ENCODE results near the gene ITIH3.
A peak's percentile ranks its signal among the peaks of the same experiment; 100 is the strongest.
"Not testable (repeated sequence)": the region's sequence is repeated elsewhere in the genome, so short reads cannot be mapped to it uniquely, and the experiment has no call there.

ITIH3 gene, protein sequence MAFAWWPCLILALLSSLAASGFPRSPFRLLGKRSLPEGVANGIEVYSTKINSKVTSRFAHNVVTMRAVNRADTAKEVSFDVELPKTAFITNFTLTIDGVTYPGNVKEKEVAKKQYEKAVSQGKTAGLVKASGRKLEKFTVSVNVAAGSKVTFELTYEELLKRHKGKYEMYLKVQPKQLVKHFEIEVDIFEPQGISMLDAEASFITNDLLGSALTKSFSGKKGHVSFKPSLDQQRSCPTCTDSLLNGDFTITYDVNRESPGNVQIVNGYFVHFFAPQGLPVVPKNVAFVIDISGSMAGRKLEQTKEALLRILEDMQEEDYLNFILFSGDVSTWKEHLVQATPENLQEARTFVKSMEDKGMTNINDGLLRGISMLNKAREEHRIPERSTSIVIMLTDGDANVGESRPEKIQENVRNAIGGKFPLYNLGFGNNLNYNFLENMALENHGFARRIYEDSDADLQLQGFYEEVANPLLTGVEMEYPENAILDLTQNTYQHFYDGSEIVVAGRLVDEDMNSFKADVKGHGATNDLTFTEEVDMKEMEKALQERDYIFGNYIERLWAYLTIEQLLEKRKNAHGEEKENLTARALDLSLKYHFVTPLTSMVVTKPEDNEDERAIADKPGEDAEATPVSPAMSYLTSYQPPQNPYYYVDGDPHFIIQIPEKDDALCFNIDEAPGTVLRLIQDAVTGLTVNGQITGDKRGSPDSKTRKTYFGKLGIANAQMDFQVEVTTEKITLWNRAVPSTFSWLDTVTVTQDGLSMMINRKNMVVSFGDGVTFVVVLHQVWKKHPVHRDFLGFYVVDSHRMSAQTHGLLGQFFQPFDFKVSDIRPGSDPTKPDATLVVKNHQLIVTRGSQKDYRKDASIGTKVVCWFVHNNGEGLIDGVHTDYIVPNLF

DNA sequence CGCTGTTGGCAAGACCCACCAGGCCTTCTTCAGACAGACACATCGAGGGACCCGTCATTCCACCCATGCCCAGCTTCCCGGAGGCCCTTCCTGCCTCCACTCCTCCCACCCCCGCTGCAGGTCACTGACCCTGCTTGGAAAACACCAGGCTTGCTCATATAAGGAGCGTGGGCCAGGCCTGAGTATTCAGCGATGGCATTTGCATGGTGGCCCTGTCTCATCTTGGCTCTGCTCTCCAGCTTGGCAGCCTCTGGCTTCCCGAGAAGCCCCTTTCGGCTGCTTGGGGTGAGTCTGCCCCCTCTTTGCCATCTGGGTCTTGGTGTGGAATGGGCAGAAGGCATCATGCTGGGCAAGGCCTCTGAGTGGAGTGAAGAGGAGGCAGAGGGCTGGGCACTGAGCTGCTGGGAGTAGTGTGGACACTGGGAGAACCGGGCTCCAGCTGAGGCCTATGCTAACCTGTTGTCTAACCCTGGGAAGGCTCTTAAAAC lies at the start of gene ITIH3:
ITIH3 (plus strand) TSS at position 185 of the 488 bp plus-strand sequence; CDS start at position 193, 8 bp downstream.
- no peak for DNase-seq (ENCODE audit: low read depth in 2 of 2)

DNA sequence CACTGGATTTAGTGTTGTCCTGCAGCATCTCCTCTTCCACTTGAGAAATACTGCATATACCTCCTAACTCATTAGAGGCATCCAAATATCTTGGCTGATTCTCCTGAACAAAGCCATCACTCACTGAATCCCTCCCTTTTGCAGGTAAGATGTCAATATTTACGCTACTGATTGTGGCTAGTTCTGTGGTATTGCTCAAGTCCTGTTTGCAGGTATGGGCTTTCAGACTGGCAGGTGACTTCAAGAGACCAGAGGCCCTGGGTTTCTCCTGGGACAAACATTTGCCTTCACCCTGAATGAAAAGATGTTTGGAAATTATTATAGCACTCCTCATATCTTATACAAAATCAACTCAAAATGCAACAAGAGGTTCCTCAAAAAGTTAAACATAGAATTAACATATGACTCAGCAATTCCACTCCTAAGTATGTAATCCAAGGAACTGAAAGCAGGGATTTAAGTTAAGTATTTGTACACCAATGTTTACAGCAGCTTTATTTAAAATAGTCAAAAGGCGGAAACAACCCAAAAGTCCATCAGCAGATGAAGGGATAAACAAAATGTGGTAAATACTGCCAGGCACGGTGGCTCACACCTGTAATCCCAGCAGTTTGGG lies 42.4 kb upstream of the ITIH3 start:
- no peak for DNase-seq (ENCODE audit: low read depth in 2 of 2)

DNA sequence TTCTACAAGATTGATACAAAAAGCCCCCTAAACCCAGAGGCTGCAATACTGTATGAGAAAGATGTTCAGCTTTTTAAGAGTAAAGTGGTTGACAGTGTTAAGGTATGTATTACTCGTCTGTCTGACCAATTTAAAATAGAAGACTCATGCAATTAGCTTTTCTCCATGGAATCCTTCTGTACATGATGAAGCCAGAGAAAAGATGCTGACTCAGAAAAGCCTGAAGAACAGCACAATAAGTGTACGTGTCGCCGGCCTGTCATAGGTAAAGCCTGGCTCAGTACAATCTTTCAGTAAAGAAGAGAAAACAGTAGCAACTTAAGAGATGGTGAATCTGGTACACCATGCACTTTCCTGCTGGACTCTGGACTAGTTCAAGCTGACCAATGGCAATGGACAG lies 40.2 kb upstream of the ITIH3 start:
- no peak for DNase-seq (ENCODE audit: low read depth in 2 of 2)

DNA sequence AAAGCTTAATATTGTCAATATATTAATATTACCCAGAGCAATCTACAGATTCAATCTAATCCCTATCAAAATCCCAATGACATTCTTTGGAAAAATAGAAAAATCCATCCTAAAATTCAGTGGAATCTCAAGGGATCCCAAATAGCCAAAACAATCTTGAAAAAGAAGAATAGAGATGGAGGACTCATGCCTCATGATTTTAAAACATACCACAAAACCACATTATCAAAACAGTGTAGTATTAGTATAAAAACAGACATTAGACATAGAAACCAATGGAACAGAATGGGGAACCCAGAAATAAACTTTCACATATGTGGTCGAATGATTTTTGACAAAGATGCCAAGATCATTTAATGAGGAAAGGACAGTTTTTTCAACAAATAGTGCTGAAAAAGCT lies 38.5 kb upstream of the ITIH3 start:
- no peak for DNase-seq (ENCODE audit: low read depth in 2 of 2)

DNA sequence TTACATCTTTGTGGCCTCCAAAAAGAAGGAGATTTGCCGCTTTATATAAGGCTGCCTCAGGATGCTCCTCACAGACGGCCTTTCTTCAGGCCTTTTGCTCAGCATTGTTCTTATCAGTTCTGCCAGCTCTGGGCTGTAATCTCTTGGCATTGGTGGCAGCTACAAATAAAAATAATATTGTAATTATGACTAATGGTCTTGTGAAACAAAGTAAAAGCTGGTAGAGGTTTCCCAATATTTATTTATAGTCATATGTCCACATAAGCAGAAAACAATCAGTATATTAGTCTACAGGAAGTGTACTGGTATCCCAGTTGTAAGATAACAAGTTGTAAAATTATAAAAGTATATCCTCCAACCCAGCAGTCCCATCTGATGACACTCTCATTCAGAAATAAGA lies 31.1 kb upstream of the ITIH3 start:
- DNase-seq (ENCODE audit: low read depth in 2 of 2), result no peak

DNA sequence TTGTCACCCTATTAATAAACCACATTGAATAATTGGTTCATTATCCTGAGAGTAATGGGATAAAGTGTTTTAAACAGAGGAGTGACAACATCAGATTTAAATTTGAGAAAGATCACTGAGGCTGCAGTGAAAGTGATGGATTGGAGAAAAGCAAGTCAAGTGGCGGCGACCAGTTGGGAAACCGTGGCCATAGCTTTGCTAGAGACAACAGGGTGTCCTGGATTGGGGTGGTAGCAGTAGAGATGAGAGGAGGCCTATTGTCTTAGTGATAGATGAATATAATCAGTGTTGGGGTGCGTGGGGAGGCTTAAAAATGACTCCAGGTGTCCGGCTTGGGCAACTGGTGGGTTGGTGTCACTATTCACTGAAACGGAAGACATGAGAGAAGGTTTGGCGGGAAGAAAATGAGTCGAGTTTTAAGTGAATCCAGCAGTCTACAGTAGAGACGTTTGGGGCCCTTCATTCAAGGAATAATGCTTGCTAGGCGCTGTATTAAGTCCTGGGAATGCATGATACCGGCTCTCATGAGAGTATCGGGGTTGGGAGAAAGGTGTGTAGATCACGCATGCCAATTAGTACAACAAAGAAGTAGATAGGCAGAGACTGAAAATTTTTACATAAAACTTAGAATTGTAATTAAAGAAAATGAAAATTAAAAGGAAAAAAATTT lies 24.7 kb upstream of the ITIH3 start:
- no peak for DNase-seq (ENCODE audit: low read depth in 2 of 2)

DNA sequence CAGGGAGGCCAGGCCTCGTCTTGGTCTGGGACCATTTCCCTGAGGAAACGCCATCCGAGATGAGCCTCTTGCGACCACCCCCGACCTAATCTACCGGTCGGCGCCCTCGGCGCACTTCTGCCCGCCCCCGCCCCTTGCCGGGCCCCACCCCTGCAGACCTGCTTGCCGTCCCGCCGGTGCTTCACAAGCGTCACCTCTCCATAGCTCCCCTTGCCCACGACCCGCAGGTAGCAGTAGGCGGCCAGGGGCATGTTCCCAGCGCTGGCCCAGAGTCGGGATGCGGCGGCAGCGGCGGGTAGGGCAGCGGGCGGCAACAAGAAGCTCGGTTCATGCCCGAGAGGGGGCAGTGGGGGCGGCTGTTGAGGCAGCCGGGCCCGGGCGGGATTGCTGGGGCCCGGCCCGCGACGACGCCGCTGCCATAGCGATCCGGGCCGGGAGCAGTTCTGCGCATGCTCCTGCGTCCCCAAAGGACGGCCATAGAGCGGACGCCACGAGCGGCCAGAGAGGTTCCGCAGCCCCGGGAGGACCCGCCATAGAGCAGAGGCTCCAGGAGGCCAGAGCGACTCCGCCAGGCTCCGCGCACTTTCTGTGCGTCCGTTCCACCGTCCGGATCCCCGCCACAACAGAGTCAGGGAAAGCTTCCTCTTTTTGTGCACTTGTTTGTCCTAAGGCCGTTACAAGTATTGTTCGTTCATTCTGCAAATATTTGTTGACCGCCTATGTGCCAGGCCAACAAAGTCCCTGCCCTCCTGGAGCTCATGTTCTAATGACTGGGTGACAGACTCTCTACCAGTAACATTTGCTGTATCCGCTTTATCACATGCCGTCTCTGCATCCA lies 23.9 kb upstream of the ITIH3 start, which contains the start of gene NEK4:
NEK4 (minus strand) TSS at position 445 of the 838 bp plus-strand sequence; CDS start at position 251, 194 bp downstream.
- peak; percentile 82 to 85 for DNase-seq (ENCODE audit: low read depth in 2 of 2)

DNA sequence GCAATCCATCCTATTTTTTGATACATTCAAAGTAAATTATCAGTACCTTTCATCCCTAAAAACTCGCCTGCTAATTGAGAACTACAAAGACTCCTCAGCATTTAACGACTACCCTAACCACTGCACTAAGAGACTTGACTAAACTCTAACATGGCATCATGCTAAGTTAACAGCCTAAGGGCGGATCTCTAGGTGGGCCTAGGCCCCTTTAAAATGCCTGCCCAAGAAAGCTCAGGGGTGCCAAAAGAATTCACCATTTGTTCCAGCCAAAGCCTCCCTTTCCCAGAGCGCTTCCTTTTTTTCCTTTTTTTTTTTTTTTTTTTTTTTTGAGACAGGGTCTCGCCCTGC lies 23.3 kb upstream of the ITIH3 start:
- no peak for DNase-seq (ENCODE audit: low read depth in 2 of 2)

DNA sequence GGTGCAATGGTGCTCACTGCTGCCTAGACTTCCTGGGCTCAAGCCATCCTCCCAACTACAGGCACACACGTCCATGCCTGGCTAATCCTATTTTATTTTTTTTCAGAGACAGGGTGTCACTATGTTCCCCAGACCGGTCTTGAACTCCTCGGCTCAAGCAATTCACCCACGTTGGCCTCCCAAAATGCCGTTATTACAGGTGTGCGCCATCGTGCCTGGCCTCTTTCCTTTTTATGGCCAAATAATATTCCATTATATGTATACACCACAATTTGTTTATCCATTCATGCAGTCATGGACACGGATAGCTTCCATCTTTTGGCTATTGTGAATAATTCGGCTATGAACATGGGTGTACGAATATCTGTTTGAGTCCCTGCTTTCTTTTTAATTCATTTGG lies 22.9 kb upstream of the ITIH3 start:
- no peak for DNase-seq (ENCODE audit: low read depth in 2 of 2)

DNA sequence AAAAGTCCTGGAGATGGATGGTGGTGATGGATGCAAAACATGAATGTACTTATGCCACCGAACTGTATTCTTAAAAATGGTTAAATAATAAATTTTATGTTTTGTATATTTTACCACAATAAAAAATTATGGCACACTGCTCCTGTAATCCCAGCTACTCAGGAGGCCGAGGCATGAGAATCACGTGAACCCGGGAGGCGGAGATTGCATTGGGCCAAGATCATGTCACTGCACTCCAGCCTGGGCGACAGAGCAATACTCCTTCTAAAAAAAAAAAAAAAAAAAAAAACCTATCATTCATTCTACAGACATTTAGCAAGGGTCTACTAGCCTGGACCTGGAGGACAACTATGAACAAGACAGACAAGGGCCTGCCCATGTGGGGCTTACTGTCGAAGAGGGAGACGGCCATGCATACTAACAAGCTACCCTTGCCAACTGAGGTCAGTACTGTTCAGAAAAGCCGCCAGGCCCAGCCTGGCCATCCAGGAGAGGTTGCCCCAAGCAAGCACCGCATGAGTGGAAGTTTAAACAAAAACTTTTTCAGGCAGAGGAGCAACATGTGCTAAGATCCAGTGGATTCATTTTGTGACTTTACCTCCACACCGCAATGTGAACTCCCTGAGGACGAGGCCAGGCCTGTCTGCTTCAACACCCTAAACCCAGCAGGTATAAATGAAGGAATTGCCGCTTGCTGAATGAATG lies 21.1 kb upstream of the ITIH3 start:
- no peak for DNase-seq (ENCODE audit: low read depth in 2 of 2)

DNA sequence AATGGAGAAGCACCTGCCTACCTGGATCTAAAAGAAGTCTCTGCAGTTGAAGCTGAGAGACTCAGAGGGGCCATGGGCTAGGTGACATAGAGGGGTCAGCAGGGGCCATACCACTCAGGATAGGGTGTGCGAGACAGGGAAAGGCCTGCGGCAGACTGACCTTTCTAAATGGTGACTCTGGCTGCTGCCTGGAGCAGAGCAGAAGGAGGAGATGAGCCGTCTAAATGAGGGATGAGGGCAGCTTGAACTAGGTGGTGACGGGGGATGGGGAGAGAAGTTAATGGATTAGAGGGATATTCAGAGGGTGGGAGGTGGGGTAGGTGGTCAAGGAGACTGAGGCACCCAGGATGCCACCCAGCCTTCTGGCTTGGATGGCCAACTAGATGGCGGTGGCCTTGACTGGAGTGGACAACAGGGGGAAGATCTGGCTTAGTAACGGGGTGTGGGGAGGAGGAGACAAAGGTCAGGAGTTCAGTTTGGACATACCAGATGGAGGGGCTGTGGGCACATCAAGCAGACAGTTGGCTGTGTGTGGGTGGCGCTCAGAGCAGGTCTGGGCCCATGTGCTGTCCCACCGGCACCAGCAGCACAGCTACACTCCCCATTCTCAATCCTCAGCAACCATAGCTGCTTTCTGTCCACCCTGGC lies 20.4 kb upstream of the ITIH3 start:
- no peak for DNase-seq (ENCODE audit: low read depth in 2 of 2)

DNA sequence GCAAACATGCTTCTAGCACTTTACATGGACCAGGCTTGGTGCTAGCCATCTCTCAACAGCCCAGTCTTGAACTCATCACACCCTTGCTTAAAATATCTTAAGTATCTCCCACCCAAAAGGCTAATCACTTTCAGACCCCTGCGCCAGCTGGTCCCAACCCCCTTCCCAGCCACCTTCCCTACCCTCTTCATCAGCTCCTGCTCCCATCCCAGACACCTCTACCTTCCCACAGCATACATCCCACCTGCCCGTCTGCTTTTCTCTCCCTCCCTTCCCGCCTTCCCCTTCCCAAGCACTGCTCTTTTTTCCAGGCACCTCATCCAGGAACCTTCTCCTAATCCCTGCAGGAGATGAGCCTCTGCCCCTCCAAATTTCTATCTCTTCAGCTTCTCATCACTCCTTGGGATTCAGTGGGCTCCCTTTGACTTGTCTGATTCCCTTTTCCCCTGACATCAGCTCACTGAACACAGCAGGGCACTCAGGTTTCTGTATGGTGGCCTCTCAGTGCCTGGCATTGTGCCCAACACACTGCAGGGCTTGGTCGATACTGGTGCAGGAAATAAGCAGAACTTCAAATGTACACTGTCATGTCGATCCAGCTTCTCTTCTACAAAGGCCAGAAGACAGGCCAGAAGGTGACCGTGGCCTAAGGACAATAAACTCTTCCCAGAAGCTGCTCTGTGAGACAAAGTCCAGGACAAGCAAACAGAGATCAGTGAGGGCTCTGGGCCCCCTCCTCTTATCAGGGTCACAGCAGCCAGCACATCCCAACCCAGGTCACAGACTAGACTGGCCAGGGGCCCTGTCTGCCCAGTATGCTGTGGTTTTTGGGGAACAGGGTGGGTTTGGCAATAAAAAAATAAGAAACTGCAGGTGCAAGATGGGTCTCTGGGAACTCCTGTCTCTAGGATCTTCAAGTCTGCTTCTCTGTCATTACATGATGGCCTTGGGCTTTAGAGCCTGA lies 19.4 kb upstream of the ITIH3 start:
- no peak for DNase-seq (ENCODE audit: low read depth in 2 of 2)

DNA sequence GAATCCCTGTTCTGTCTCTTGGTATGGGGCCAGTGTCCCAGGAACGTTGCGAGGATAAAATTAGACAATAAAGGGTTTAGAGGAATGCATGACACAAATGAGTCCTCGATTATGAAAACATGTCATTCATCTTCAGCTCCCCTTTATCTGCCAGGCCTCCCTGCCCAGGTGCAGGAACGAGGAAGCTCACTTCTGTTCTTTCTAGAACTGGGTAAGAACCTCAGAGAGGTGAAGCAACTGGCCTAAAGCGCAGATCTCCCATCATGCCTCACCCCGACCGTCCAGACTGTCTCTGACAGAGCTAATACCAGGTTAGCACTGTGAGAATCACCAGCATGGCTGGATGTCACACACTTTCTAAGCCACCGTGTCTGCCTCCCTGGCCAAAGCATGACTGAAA lies 18.7 kb upstream of the ITIH3 start:
- no peak for DNase-seq (ENCODE audit: low read depth in 2 of 2)

DNA sequence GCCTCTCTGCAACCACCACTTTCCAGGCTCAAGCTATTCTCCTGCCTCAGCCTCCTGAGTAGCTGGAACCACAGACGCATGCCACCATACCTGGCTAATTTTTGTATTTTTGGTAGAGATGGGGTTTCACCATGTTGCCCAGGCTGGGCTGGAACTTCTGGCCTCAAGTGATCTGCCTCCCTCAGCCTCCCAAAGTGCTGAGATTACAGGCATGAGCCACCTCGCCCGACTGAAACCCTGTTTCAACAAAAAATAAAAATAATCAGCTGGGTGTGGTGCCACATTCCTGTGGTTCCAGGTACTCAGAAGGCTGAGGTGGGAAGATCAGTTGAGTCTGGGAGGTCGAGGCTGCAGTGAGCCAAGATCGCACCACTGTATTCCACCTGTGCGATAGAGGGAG lies 18.1 kb upstream of the ITIH3 start:
- not testable (repeated sequence) for DNase-seq (ENCODE audit: low read depth in 2 of 2)

DNA sequence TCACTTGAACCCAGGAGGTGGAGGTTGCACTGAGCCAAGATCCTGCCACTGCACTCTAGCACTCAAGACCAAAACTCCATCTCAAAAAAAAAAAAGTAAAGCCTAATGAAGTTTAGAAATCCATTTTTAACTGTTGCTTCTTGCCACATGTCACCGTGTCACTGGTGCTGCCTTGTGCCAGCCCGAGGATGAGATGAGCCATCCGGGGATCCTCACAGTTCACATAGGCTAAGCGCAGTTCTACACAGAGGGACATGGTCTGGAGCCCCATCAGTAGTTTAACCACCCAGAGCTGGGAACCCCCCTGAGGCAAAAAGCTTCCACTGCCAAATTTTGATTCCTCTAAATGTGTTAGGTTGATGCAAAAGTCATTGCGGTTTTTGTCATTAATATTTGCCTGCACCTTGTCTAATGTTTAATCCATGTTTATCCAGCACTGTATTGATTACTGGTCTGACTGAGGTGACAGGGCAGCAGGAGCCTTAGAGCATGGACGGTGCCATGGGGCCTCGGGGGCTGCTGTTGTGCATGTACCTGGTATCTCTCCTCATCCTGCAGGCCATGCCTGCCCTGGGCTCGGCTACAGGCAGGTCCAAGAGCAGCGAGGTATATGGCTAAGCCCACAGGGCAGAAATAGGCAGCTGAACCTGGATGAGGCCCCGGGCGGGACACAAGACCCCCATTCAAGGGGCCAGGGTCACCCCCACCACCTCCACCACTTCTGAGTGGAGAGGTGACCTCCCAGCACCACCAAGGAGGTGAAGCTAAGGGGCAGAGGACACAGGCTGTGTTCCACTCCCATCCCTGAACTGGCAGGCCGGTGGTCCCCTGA lies 17.3 kb upstream of the ITIH3 start, which contains the start of gene ITIH1:
ITIH1 (plus strand) TSS at position 473 of the 832 bp plus-strand sequence; CDS start at position 490, 17 bp downstream.
- no peak for DNase-seq (ENCODE audit: low read depth in 2 of 2)

DNA sequence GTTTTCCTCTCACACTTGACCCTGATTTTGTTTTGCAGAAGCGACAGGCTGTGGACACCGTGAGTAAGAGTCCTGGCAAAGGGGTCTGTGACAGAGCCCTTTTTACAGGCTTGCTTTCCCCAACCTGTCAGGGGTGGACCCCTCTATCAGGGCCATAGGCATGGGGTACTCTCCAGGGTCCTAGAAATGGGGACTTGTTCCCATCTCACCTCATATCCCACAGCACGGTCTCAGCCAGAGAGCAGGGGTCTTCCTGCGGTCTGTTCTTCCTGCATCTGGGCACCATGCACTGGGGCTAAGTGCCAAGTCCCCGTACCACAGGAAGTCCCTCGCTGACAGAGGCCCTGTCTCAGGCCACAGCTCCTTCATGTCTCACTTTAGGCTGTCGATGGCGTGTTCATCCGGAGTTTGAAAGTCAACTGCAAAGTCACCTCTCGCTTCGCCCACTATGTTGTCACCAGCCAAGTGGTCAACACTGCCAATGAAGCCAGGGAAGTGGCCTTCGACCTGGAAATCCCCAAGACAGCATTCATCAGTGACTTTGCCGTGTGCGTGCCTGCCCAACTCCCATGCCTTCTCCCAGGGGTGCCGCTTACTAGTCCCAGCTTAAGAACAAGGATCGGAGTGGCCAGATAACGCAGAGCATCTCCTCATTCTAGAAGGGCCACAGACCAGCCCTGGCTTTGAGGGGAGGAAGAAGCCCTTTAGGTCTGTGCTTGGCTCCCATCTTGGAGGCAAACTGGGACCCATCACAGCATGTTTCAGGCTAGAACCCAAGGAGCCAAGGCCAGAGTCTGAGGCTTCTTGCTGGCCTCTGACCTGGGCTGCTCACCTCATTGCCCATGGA lies 16.4 kb upstream of the ITIH3 start:
- no peak for DNase-seq (ENCODE audit: low read depth in 2 of 2)
